Activated naive CD4-positive, alpha-beta T cell treated with anti-CD3 and anti-CD28 coated beads, Interleukin-2, amount 10 ng/mL, durations not matched to agents 7 days and 5 days (primary cell): ENCODE measurements around the gene PIH1D1.

Experiments
- CTCF ChIA-PET: fragments of 350-600 bp; sonication (Branson Sonifier 250); formaldehyde crosslinking; loops from one replicate; lab custom pipeline; 2021; ENCODE audit warnings: antibody characterized with exemption; lab: Charles Lee
- DNase-seq: peaks from one replicate; pipeline ENCODE4 v3.0.0-alpha.2; 2020
- H3K27ac Mint-ChIP-seq: one replicate; pipeline ENCODE4 v1.8.0; 2021; ENCODE audit warnings: mild to moderate bottlenecking, moderate library complexity, mixed read lengths
- H3K27me3 Mint-ChIP-seq: one replicate; pipeline ENCODE4 v1.8.0; 2021; ENCODE audit warnings: mild to moderate bottlenecking, mixed read lengths
- H3K36me3 Mint-ChIP-seq: one replicate; pipeline ENCODE4 v1.8.0; 2021; ENCODE audit warnings: mixed read lengths
- H3K4me1 Mint-ChIP-seq: one replicate; pipeline ENCODE4 v1.8.0; 2021; ENCODE audit warnings: mixed read lengths
- H3K4me3 Mint-ChIP-seq: one replicate; pipeline ENCODE4 v1.8.0; 2021; ENCODE audit warnings: mild to moderate bottlenecking, moderate library complexity, mixed read lengths
- H3K9me3 Mint-ChIP-seq: one replicate; pipeline ENCODE4 v1.8.0; 2021; ENCODE audit warnings: mixed read lengths

PIH1D1 gene

DNA sequence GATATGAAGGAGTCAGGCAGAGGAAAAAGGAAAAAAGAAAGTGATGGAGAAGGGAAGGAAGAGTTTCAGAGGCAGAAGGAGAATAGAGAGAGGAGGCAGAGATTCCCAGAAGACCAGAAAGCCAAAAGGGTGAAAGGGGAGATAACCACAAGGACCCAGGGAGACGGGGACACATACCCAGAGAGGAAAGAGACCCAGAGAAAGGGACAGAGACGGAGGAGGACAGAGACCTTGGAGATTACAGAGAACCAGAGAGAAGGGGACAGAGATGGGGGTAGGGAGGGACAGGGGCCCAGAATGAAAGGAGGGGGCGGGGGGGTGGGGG lies 29.8 kb downstream of the PIH1D1 start:
- H3K4me1 Mint-ChIP-seq: peaks cover 58% of the 10 kb centered on the region
- no peaks in the 10 kb centered on the region for H3K36me3 Mint-ChIP-seq
- H3K27ac Mint-ChIP-seq: no peak overlapping the region
- H3K4me3 Mint-ChIP-seq: peak overlapping the region; percentile 27
- H3K27me3 Mint-ChIP-seq: peaks cover 100% of the 10 kb centered on the region
- no peaks in the 10 kb centered on the region for H3K9me3 Mint-ChIP-seq
- CTCF ChIA-PET: interaction anchor here (1.0 to 2.1 kb wide), 4 partner anchors 10 to 18 kb away, joined by 3 to 8 read pairs (median 6); no protein-coding TSS in a partner anchor
- no peak for DNase-seq

DNA sequence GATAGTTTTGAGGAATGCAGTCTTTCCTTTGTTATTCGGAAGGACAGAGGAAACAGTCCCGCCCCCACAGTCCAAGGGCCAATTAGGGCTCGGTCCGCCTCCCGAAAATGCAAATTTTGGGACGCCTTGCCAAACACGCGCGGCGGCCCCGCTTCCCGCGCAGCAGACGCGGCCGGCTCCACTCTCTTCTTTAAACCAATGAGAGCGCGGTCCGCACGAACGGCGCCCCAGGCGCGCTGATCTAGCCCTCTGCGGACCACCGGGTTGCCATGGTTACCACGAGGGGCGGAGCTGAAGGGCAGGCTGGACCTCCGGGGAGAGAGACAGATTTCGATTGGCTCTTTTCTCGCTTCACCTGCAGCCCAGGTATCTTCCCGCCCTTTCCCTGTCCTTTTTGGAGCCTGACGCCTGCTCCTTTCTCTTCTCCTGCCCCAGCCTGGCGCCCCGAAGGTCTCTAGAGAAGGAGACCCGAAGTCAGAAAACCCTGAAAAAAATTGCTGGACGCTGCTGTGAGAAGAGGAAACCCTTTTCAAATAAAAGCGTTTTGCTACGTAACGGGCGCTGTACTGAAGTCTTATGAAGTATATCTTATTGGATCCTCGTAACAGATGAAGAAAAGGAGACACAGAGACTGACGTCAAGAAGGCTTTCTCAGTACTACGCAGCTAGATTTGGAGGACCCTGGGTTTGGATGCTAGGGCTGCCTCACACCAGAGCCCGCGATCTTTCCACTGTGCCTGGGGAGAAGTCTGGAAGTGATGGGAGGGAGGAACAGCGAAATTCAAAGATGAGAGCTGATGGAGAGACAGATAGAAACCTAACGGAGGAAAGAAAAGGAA lies 30.4 kb downstream of the PIH1D1 start:
- CTCF ChIA-PET: interaction anchor here (0.8 to 2.1 kb wide), 7 partner anchors 10 to 30 kb away, joined by 3 to 8 read pairs (median 4); partner anchors contain the start of gene SLC17A7
- Mint-ChIP-seq H3K9me3 (no peaks in the 10 kb centered on the region), H3K27ac (peak overlapping the region; percentile 44), H3K4me1 (peaks cover 53% of the 10 kb centered on the region), H3K36me3 (no peaks in the 10 kb centered on the region), H3K4me3 (peak overlapping the region; percentile 27), H3K27me3 (peaks cover 100% of the 10 kb centered on the region)
- DNase-seq: peak; percentile 76

DNA sequence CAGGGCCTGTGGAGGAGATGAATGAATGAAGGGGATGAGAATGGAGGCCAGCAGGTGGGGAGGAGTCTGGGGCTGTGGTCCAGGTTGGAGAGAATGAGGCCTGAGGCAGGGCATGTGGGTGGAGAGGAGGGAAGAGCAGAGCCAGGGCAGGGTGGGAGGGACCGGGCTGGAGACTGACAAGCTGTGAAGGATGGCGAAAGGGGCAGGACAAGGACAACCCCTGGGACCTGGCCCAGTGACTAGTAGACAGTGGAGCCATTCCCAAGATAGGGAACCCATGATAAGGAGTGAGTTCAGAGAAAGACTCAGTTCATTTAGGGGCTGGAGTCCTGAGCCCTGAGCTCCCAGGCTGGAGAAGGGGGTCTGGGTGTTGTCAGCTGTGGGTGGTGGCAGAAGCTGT lies 31.4 kb downstream of the PIH1D1 start:
- peak overlapping the region; percentile 39 for H3K27ac Mint-ChIP-seq
- peaks cover 46% of the 10 kb centered on the region for H3K4me1 Mint-ChIP-seq
- CTCF ChIA-PET: interaction anchor here (0.6 to 2.1 kb wide), 7 partner anchors 11 to 1023 kb away, joined by 3 to 8 read pairs (median 3); partner anchors contain the start of gene SLC17A7
- H3K36me3 Mint-ChIP-seq: no peaks in the 10 kb centered on the region
- no peaks in the 10 kb centered on the region for H3K9me3 Mint-ChIP-seq
- H3K27me3 Mint-ChIP-seq: peaks cover 100% of the 10 kb centered on the region
- DNase-seq: no peak
- no peak overlapping the region for H3K4me3 Mint-ChIP-seq

DNA sequence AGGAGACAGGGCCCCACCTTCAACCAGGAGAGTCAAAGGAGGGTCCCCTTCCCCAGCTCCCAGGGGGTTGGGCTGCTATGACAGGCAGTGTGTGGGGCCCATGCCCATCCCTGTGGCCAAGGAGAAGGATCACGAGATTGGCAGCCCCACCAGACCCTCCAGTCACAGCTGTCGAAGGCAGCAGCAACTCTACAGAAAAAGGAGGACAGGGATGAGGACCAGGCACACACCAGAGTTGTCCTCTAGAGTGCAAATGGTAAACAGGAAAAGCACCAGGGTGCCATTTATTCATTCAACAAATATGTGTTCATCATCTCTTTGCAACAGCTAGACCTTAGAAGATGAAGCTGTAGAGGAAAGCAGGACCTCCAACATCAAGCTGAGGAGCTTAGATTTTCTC lies 32.4 kb downstream of the PIH1D1 start:
- Mint-ChIP-seq H3K4me3 (no peak overlapping the region), H3K27me3 (peaks cover 92% of the 10 kb centered on the region), H3K36me3 (no peaks in the 10 kb centered on the region), H3K4me1 (peaks cover 35% of the 10 kb centered on the region), H3K9me3 (no peaks in the 10 kb centered on the region), H3K27ac (no peak overlapping the region)
- DNase-seq: no peak
- CTCF ChIA-PET: interaction anchor here (0.6 to 1.1 kb wide), 4 partner anchors 9 to 33 kb away, joined by 3 read pairs; partner anchors contain the start of gene PIH1D1

DNA sequence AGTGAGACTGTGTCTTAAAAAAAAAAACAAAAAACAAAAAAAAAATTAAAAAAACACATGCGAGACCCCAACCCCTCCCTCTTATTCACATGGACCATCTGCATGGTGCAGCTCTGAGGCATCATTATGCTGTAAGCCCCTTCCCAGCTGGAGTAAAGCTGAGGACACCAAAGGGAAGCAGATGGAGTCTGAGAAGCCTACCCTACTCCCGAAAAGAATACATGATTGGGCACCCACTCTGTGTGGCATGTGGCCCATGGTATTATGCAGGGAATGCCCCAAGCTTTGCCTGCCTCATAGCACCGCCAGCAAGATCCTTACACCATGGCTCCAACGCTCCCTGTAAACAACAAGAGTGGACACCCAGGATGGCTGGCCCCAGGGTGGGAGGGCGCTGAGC lies 33.1 kb downstream of the PIH1D1 start:
- H3K4me3 Mint-ChIP-seq: no peak overlapping the region
- H3K9me3 Mint-ChIP-seq: no peaks in the 10 kb centered on the region
- CTCF ChIA-PET: interaction anchor here (1.0 to 1.7 kb wide), 3 partner anchors 8 to 27 kb away, joined by 3 to 5 read pairs (median 3); no protein-coding TSS in a partner anchor
- H3K27ac Mint-ChIP-seq: no peak overlapping the region
- H3K4me1 Mint-ChIP-seq: peaks cover 29% of the 10 kb centered on the region
- H3K36me3 Mint-ChIP-seq: no peaks in the 10 kb centered on the region
- DNase-seq: no peak
- peaks cover 91% of the 10 kb centered on the region for H3K27me3 Mint-ChIP-seq

DNA sequence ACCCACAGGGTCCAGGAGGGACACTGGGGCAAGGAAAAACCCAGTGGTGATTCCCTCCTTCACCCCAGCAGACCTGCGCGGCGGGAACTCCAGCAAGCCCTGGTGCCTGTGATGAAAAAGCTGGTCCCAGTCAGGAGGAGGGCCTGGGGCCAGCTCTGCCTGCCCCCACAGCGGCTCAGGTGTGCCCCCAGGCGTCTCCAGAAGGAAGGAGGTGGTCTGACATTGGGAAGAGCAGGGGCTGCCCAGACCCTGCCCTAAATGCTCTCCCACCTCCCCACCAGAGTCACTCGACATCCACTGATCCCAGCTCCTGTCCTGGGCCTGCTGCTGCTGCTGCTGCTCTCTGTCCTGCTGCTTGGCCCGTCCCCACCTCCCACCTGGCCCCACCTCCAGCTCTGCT lies 34.5 kb downstream of the PIH1D1 start:
- peaks cover 91% of the 10 kb centered on the region for H3K27me3 Mint-ChIP-seq
- CTCF ChIA-PET: interaction anchor here (1.7 kb wide), 1 partner anchor 26 kb away, joined by 5 read pairs; no protein-coding TSS in a partner anchor
- H3K9me3 Mint-ChIP-seq: no peaks in the 10 kb centered on the region
- DNase-seq: no peak
- H3K4me1 Mint-ChIP-seq: peaks cover 26% of the 10 kb centered on the region
- H3K27ac Mint-ChIP-seq: no peak overlapping the region
- no peak overlapping the region for H3K4me3 Mint-ChIP-seq
- no peaks in the 10 kb centered on the region for H3K36me3 Mint-ChIP-seq

DNA sequence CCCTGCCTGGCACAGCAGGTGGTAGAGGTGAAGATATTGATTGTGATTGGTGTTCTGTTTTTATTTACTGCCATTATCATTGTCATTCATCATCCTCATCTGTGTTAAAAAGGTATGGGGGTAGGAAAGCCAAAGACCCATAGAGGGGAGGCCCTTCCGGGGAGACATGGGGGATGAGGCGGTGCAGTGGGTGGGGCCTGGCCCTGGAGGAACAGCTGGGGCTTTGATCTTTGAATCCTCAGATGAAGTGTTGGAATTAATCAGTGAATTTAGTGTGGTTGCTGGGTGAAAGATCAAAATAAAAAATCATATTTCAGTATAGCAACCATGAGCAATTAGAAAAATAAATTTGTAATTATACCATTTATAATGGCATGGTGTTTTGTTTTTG lies 35.8 kb downstream of the PIH1D1 start:
- CTCF ChIA-PET: interaction anchor here (1.4 kb wide), 1 partner anchor 24 kb away, joined by 5 read pairs; no protein-coding TSS in a partner anchor
- Mint-ChIP-seq H3K4me1 (peaks cover 28% of the 10 kb centered on the region), H3K9me3 (no peaks in the 10 kb centered on the region), H3K27me3 (peaks cover 81% of the 10 kb centered on the region), H3K36me3 (no peaks in the 10 kb centered on the region), H3K4me3 (no peak overlapping the region), H3K27ac (no peak overlapping the region)
- DNase-seq: no peak

DNA sequence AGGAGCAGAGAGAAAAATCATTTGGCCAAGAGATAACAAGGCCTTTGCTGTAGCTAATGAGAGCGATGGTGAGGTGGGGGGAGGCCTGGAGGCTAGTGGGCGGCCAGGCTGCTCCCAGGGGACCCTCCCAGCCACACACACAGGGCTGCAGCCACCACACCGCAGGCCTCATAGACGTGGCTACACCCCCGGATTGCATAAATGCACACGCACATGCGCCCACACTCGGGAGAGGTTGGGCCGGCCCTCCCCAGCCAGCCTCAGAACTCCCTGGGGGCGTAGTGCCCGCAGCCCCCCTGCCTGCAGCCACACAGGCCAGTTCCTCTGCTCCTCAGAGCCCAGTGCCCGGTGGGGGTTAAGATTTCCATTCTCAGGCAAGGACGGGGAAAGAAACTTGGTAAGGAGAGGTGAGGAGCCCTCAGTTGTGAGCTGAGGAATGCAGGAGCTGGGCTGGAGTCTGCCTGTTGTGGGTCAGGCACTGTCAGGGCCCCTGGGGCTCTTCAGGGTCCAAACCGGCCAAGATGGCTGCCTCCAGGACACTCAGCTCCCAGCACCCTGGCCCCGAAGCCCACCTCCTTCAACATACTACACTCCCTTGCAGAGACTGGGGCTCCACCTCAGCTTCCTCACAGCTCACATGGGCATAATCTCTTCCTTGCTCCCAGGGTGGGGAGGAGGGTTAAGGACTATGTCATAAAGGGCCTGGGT lies 36.4 kb downstream of the PIH1D1 start:
- Mint-ChIP-seq H3K4me1 (peaks cover 28% of the 10 kb centered on the region), H3K27me3 (peaks cover 75% of the 10 kb centered on the region), H3K27ac (no peak overlapping the region), H3K4me3 (no peak overlapping the region), H3K9me3 (no peaks in the 10 kb centered on the region), H3K36me3 (no peaks in the 10 kb centered on the region)
- CTCF ChIA-PET: interaction anchor here (1.4 kb wide), 1 partner anchor 24 kb away, joined by 5 read pairs; no protein-coding TSS in a partner anchor
- DNase-seq: no peak

DNA sequence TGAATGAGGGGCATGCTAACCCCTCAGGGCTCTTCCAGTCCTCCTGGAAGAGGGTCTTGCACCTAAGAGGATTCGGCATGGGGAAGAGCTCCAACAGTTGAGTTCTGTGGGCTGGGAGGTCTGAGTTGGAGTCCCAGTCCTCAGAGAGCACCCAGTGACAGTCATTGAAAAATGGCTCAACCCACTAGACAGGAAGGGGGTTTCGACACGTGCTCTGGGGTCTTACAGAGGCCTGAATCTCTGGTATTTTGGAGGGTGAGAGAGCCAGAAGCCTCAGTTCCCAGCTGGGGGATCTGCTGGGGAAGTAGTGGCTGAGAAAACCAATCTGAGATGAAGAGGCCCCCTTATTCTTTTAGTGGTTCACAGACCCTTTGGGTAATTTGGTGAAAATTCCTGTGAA lies 37.4 kb downstream of the PIH1D1 start:
- CTCF ChIA-PET: no interaction called here
- H3K4me1 Mint-ChIP-seq: peaks cover 38% of the 10 kb centered on the region
- no peak overlapping the region for H3K4me3 Mint-ChIP-seq
- H3K27ac Mint-ChIP-seq: no peak overlapping the region
- no peak for DNase-seq
- H3K36me3 Mint-ChIP-seq: no peaks in the 10 kb centered on the region
- H3K9me3 Mint-ChIP-seq: no peaks in the 10 kb centered on the region
- H3K27me3 Mint-ChIP-seq: peaks cover 65% of the 10 kb centered on the region

DNA sequence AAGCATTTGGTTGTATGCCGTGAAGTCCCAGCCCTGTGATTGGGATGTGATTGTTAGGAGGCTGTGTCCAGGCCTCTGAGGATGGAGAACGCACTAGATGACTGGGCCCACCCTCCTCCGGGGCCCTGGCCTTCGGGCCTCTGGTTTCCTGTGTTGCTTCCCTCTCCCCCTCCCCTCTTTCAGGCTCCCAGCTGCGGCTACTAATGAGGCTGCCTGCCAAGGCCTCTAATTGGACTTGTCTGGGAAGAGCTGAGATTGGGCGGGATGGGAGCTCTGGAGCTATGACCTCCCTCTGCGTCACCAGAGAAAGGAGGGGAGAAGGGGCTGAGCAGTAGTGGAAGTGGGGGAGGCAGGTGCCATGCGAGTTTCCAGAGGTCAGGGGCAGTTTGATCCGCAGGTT lies 38.3 kb downstream of the PIH1D1 start:
- H3K27ac Mint-ChIP-seq: no peak overlapping the region
- H3K4me3 Mint-ChIP-seq: no peak overlapping the region
- H3K9me3 Mint-ChIP-seq: no peaks in the 10 kb centered on the region
- H3K36me3 Mint-ChIP-seq: no peaks in the 10 kb centered on the region
- H3K27me3 Mint-ChIP-seq: peaks cover 56% of the 10 kb centered on the region
- H3K4me1 Mint-ChIP-seq: peaks cover 47% of the 10 kb centered on the region
- no peak for DNase-seq
- CTCF ChIA-PET: interaction anchor here (0.8 kb wide), 1 partner anchor 22 kb away, joined by 3 read pairs; no protein-coding TSS in a partner anchor

DNA sequence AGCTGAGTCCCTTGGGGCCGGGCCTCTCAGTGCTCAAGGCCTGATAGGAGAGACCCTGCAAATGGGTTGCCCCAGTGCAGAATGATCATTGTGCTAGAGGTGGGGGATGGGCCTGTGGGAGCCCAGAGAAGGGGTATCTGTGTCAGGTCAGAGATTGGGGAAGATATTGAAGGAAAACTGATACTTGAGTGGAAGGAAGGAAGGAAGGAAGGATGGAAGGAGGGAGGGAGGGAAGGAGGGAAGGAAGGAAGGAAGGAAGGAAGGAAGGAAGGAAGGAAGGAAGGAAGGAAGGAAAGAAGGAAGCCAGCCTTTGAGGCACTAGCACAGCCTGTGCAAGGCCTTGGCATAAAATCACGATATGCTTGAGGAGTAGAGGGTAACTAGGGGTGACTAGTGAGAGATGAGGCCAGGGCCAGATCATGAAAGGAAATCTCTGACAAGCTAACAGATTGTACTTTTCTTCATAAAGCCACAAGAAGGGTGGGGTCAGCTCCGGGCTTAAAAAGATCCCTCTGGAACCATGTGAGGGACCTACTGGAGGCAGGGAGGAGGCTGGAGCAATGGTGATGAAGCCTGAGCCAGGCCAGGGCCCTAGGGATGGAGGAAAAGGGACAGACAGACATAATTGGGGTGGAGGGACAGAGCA lies 39.8 kb downstream of the PIH1D1 start:
- H3K4me1 Mint-ChIP-seq: peaks cover 63% of the 10 kb centered on the region
- no peak overlapping the region for H3K27ac Mint-ChIP-seq
- no peak overlapping the region for H3K4me3 Mint-ChIP-seq
- H3K36me3 Mint-ChIP-seq: no peaks in the 10 kb centered on the region
- H3K9me3 Mint-ChIP-seq: no peaks in the 10 kb centered on the region
- H3K27me3 Mint-ChIP-seq: peaks cover 44% of the 10 kb centered on the region
- DNase-seq: no peak
- CTCF ChIA-PET: interaction anchor here (0.7 to 1.3 kb wide), 3 partner anchors 10 to 20 kb away, joined by 3 to 7 read pairs (median 3); partner anchors contain the start of gene GFY

DNA sequence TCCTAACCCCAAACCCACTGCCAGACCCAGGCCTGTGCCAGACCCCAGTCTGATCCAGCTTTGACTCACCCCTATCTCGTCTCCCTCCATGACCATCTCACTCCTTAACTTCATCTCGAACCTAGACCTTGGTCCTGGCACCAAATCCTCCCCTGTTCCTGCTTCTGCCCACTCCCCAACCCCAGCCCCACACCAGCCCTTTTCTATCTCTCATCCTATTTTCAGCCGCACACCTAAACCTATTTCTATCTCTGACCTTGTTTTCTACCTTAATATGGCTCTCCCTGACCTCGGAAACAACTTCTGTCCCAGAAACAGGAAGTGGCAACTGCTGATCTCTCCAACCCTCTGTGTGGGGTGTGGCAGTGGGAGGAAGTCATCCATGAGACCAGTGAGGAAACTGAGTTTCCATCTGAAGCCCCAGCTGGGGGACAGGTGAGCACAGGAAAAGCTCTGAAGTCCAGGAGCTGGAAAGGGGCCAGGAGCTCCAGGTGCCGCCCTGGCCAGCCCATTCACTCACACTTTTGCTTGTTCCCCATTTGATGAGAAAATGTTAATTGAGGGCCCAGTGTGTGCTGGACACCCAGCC lies 42.1 kb downstream of the PIH1D1 start:
- peak; percentile 57 for DNase-seq

DNA sequence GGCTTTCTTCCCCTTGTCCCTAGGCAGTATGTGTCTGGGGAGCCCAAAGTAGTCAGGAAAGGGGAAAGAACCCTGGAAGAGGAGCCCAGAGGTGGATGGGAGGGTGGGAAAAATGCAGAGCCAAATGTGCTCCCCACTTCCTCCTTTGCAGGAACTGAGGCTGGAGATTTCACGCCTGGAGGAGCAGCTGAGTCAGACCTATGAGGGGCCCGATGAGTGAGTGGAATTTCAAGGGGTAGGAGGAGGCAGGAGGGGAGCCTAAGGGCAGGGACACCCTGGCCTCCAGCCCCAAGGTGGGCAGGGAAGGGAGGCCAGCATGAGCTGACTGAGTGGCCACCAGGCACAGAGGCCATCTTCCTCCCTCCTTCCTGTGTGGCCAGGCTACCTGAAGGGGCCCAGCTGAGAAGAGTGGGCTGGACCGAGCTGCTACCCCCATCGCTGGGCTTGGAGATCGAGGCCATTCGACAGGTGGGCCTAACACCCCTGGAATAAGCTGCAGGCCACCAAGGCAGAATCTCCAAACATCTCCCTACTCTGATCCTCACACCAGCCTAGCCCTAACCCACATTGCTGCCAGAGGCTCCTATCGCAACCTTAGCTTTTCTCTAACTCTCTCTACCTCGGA lies 42.7 kb downstream of the PIH1D1 start:
- no peak for DNase-seq
- H3K4me1 Mint-ChIP-seq: peaks cover 73% of the 10 kb centered on the region

More for the DNA sequence above, 42.1 kb downstream of the PIH1D1 start:
- Mint-ChIP-seq H3K4me1 (peaks cover 73% of the 10 kb centered on the region), H3K36me3 (no peaks in the 10 kb centered on the region), H3K27ac (peak overlapping the region; percentile 84), H3K27me3 (peaks cover 26% of the 10 kb centered on the region), H3K4me3 (peak overlapping the region; percentile 50), H3K9me3 (no peaks in the 10 kb centered on the region)
- CTCF ChIA-PET: interaction anchor here (0.6 to 2.1 kb wide), 6 partner anchors 9 to 64 kb away, joined by 3 to 8 read pairs (median 4); no protein-coding TSS in a partner anchor

More for the DNA sequence above, 42.7 kb downstream of the PIH1D1 start:
- CTCF ChIA-PET: interaction anchor here (0.9 to 2.1 kb wide), 4 partner anchors 12 to 65 kb away, joined by 3 to 8 read pairs (median 6); no protein-coding TSS in a partner anchor
- H3K36me3 Mint-ChIP-seq: no peaks in the 10 kb centered on the region
- H3K27ac Mint-ChIP-seq: peak overlapping the region; percentile 84
- H3K9me3 Mint-ChIP-seq: no peaks in the 10 kb centered on the region
- peak overlapping the region; percentile 50 for H3K4me3 Mint-ChIP-seq
- H3K27me3 Mint-ChIP-seq: peaks cover 28% of the 10 kb centered on the region
